Measurements from ENCODE around the gene OR8I2. TPM values are rescaled to one million over a fixed set of nuclear protein-coding genes. Genes with fewer than 3 reads are reported as not detected.
"Not testable (repeated sequence)": the region's sequence is repeated elsewhere in the genome, so short reads cannot be mapped to it uniquely, and the experiment has no call there.

The OR8I2 gene
- not detected for total RNA-seq
- long read RNA-seq: 0 reads

DNA sequence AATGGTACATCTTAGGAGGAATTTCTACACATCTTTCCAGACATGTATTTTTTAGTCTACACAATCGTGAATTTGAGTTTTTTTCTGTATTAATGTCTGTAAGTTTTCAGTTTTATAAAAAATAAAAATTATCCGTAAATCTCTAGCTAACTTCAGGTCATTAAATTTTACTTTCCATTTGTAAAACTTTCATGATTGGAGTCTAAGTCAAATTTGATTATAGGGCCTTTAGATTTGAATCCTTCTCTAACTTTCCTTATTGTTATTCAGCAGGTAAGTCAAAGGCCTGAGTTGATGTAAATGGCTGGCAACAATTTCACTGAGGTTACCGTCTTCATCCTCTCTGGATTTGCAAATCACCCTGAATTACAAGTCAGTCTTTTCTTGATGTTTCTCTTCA is at the start of gene OR8I2:
OR8I2 (plus strand) TSS at position 301 of the 400 bp plus-strand sequence; CDS start at position 301, 0 bp downstream.
- no peak for ATAC-seq
- intact Hi-C loops (cut with DNase I): no loop called here

DNA sequence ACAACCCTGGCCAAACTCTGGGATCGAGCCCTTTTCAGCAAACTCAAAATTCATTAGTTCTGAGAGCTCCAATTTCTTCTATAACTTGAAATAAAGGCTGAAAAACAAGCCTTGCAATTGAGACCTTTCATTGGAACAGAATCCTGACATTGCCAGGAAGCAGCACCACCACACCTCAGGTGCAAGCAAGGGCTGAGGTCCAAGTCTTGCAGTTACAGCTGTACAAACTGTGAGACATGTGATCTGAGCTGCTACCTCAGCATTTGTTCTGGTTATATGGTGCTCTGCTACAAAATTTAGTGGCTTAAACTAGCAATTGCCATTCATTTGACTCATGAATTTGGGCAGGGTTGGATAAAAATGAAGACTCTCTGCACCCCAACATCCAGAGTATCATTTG is 47.6 kb upstream of the OR8I2 start:
- ATAC-seq (no peak), DNase-seq (ENCODE audit: missing footprints) (no peak)
- intact Hi-C loops (cut with DNase I): no loop called here

More for the DNA sequence above, at the start of gene OR8I2:
- DNase-seq (ENCODE audit: missing footprints): no peak

DNA sequence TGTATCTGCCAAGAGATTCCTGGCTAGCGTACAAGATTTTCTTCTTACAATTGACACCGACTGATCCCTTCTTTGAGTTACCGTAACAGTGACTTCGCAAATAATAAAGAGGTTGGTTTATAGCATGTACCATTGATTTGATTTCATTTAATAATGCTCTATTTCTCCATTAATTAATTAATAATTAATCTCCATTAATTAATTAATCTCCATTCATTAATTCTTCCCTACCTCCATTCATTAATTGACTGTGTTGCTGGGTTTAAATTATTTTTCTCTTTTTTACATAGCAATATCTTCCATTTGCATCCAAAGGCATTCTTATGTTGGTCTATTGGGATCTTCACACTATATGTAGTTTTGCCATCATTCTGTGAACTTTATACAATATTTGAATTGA is 44.6 kb upstream of the OR8I2 start:
- intact Hi-C loops (cut with DNase I): no loop called here
- no peak for DNase-seq (ENCODE audit: missing footprints)
- ATAC-seq: no peak

DNA sequence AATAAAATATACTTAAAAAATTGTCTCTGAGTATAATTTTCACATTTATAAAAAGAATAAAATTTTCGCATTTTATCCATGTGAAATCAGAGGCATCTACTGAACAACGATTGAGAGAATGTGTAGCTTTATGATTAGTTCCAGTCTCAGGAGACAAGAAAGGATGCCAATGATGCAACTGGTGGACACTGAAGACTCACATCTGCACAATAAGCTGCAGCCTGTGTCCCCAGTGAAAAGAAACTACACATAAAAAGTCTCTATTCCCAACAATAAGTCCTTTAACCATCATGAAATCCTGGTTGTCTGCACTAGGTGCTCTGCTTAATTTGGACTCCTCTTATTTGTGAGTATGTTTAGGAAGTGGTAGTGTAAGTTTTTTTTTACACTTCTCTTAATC is 43.6 kb upstream of the OR8I2 start:
- ATAC-seq (no peak), DNase-seq (ENCODE audit: missing footprints) (no peak)
- intact Hi-C loops (cut with DNase I): no loop called here

DNA sequence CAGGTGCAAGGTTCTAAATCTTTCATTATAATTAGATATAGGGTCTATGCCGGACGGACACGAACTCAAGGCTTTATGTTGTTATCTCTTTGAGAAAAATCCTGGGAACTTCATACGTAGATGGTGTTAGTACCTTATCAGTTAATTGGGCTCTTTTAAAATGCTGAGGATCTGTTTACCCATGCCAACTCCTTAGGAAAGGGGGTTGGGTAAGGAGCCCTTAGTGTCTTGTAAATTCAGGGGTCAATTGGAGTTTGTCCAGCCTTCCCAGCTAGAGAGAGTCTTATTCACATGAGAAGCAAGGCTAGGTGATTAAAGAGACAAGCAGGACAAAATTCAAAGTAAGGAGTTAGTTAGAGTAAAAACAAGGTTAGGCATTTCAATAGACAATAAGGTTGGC is 36.7 kb upstream of the OR8I2 start:
- not testable (repeated sequence) for ATAC-seq

DNA sequence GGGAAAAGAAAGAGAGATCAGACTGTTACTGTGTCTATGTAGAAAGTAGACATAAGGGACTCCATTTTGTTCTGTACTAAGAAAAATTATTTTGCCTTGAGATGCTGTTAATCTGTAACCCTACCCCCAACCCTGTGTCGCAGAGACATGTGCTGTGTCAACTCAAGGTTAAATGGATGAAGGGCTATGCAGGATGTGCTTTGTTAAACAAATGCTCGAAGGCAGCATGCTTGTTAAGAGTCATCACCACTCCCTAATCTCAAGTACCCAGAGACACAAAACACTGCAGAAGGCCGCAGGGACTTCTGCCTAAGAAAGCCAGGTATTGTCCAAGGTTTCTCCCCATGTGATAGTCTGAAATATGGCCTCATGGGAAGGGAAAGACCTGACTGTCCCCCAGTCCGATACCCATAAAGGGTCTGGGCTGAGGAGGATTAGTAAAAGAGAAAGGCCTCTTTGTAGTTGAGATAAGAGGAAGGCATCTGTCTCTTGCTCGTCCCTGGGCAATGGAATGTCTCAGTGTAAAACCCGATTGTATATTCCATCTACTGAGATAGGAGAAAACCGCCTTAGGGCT is 35.4 kb upstream of the OR8I2 start:
- intact Hi-C loops (cut with DNase I); DNase-seq (ENCODE audit: missing footprints); ATAC-seq: not testable (repeated sequence)

More for the DNA sequence above, 36.7 kb upstream of the OR8I2 start:
- intact Hi-C loops (cut with DNase I); DNase-seq (ENCODE audit: missing footprints): not testable (repeated sequence)

DNA sequence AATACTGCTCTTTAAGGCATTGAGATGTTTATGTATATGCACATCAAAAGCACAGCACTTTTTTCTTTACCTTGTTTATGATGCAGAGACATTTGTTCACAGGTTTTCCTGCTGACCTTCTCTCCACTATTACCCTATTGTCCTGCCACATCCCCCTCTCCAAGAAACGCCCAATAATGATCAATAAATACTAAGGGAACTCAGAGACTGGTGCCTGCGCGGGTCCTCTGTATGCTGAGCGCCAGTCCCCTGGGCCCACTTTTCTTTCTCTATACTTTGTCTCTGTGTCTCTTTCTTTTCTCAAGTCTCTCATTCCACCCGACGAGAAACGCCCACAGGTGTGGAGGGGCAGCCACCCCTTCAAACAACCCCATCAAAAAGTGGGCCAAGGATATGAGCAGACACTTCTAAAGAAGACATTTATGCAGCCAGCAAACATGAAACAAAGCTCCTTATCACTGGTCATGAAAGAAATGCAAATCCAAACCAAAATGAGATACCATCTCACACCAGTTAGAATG is 34.8 kb upstream of the OR8I2 start:
- DNase-seq (ENCODE audit: missing footprints); ATAC-seq; intact Hi-C loops (cut with DNase I): not testable (repeated sequence)

DNA sequence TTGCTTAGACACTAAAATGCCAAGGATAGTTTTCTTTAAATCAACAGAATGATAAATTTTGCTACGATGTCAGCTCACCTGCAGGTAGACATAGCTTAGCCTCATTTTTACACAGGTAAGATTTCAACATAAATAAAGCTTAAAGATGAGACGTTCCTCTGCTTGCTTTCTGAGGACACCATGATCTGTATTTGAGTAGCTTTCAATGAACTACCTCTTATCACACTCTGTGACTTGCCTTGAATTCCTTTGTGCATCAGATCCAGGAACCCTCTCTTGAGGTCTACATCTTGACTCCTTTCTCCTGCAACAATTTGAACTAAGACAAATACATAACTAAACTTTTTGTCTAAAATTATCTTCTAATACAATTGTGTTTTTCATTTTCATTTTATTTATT is 26.1 kb upstream of the OR8I2 start:
- ATAC-seq (no peak), DNase-seq (ENCODE audit: missing footprints) (no peak)
- intact Hi-C loops (cut with DNase I): no loop called here

DNA sequence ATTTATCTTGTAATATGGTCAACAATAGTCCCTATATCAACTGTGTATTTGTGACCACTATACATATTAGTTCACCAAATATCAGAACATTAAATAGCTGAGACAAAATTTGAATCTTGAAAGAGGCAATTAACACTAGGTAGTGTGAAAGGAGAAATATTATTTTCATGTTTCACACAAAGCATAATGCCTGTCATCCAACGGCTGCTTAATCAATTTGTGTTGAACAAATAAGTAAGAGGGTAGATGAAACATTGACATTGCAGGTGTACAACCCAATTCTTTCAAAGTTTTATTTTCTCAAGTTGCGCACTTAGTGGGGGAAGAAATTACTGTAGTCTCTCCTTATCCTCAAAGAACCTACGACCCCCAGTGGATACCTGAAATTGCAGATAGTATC is 3.4 kb upstream of the OR8I2 start:
- DNase-seq (ENCODE audit: missing footprints): no peak
- ATAC-seq: no peak
- intact Hi-C loops (cut with DNase I): no loop called here

DNA sequence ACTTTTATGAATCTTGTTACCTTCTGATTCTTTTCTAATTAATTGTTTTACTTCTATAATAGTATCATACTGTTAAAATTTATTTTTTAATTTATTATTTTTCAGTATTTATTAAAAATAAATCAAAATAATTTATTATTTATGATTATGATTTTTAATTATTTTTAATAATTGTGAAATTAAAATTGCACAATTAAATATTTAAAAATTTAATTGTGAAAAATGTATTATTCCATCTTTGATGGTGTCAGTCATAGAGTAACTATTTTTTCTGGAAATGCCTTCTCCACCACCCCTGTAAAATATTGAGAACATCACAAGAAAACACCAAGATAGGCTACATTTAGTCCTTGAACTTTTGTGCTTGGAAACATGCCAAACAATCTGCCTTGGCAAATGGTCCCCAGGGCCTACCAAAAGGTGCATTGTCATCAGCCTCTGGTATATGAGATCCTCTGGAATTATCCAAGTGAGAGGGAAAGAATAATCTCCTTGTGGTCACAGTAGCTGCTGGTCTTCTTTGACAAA is 10.2 kb downstream of the OR8I2 start, which contains the start of gene OR8H2:
OR8H2 (plus strand) TSS at position 478 of the 528 bp plus-strand sequence. CDS start 1,356 bp downstream, outside the sequence.
- ATAC-seq: no peak
- no peak for DNase-seq (ENCODE audit: missing footprints)
- intact Hi-C loops (cut with DNase I): no loop called here

DNA sequence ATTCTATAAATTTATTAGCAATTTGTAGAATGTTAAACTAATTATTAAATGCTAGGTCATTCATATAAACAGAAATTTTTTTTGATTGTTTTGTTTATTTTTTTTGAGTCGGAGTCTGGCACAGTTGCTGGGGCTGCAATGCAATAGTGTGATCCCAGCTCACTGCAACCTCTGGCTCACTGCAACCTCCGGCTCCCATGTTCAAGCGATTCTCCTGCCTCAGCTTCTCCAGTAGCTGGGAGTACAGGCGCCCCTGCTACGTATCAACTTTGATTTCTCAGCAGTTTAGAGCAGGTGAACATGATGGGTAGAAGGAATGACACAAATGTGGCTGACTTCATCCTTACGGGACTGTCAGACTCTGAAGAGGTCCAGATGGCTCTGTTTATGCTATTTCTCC is 29.0 kb downstream of the OR8I2 start, which contains the start of gene OR8H3:
OR8H3 (plus strand) TSS at position 301 of the 400 bp plus-strand sequence; CDS start at position 301, 0 bp downstream.
- intact Hi-C loops (cut with DNase I): no loop called here
- no peak for ATAC-seq
- no peak for DNase-seq (ENCODE audit: missing footprints)

DNA sequence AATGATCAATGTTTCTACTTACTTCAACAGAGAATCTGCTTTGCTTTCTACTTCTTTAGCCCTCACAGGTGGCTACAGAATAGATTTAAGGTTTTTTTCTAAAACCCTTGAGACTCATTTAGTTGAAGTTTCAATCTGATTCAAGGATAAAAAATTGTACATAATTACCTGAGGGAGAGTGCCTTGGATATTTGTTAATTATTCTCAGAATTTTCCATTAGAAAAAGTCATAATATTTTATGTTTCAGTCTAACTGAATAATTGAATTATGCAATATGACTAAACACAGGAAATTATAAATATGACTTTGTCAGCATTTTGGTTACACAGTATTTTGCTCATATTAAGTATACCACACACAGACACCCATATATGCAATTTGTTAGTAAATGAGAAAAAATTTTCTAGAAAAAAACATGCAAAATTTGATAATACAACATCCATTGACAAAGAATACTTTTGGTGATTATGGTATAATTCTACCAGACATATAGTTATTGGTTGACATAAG is 47.1 kb downstream of the OR8I2 start, which contains the start of gene OR8J3:
OR8J3 (minus strand) TSS at position 51 of the 511 bp plus-strand sequence. CDS start 2,483 bp downstream, outside the sequence.
- no peak for ATAC-seq
- intact Hi-C loops (cut with DNase I): no loop called here
- no peak for DNase-seq (ENCODE audit: missing footprints)

DNA sequence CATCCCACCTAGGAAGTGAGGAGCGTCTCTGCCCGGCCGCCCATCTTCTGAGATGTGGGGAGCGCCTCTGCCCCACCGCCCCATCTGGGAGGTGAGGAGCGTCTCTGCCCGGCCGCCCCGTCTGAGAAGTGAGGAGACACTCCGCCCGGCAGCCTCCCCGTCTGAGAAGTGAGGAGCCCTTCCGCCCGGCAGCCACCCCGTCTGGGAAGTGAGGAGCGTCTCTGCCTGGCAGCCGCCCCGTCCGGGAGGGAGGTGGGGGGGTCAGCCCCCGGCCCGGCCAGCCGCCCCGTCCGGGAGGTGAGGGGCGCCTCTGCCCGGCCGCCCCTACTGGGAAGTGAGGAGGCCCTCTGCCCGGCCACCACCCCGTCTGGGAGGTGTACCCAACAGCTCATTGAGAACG is 50.6 kb downstream of the OR8I2 start:
- intact Hi-C loops (cut with DNase I); ATAC-seq; DNase-seq (ENCODE audit: missing footprints): not testable (repeated sequence)

Other genes starting within 250 kb of the OR8I2 start
- not detected for gene TRIM51, start 210.0 kb upstream of the OR8I2 start, total RNA-seq
- not detected for gene OR5W2, start 178.7 kb upstream of the OR8I2 start, total RNA-seq
- gene OR5I1, start 156.9 kb upstream of the OR8I2 start, total RNA-seq: not detected
- gene OR10AG1, start 123.4 kb upstream of the OR8I2 start, total RNA-seq: not detected
- not detected for gene OR5F1, start 98.7 kb upstream of the OR8I2 start, total RNA-seq
- gene OR5AS1, start 65.7 kb upstream of the OR8I2 start, total RNA-seq: not detected
- gene OR8H2, start 10.4 kb downstream of the OR8I2 start, total RNA-seq: not detected
- not detected for gene OR8H3, start 29.1 kb downstream of the OR8I2 start, total RNA-seq
- not detected for gene OR8J3, start 46.9 kb downstream of the OR8I2 start, total RNA-seq
- not detected for gene OR8K5, start 67.0 kb downstream of the OR8I2 start, total RNA-seq
- not detected for gene OR5J2, start 83.3 kb downstream of the OR8I2 start, total RNA-seq
- gene OR5T2, start 140.9 kb downstream of the OR8I2 start, total RNA-seq: not detected
- not detected for gene OR5T3, start 158.9 kb downstream of the OR8I2 start, total RNA-seq
- not detected for gene OR5T1, start 180.8 kb downstream of the OR8I2 start, total RNA-seq
- gene OR8H1, start 198.9 kb downstream of the OR8I2 start, total RNA-seq: not detected
- gene OR8K3, start 221.8 kb downstream of the OR8I2 start, total RNA-seq: not detected